Endothelial cell (in vitro differentiated cells): ENCODE data around the gene ARHGEF3. TPM values are rescaled to one million over a fixed set of nuclear protein-coding genes. Genes with fewer than 3 reads are reported as not detected.
"Not testable (repeated sequence)": the region's sequence is repeated elsewhere in the genome, so short reads cannot be mapped to it uniquely, and the experiment has no call there.

Source experiments
- DNase-seq: peaks from one replicate; pipeline ENCODE4 v3.0.0; 2021; ENCODE audit warnings: low spot score
- H3K27ac Mint-ChIP-seq: one replicate; pipeline ENCODE4 v1.8.0; 2021; ENCODE audit warnings: mixed read lengths, inconsistent platforms; ENCODE audit not compliant: unreplicated experiment
- H3K27me3 Mint-ChIP-seq: one replicate; pipeline ENCODE4 v1.8.0; 2021; ENCODE audit warnings: mild to moderate bottlenecking, moderate library complexity, mixed read lengths, inconsistent platforms; ENCODE audit not compliant: unreplicated experiment
- H3K36me3 Mint-ChIP-seq: one replicate; pipeline ENCODE4 v1.8.0; 2021; ENCODE audit warnings: mild to moderate bottlenecking, low read depth, mixed read lengths, inconsistent platforms; ENCODE audit not compliant: unreplicated experiment
- H3K4me1 Mint-ChIP-seq: one replicate; pipeline ENCODE4 v1.8.0; 2021; ENCODE audit warnings: mild to moderate bottlenecking, mixed read lengths, inconsistent platforms; ENCODE audit not compliant: unreplicated experiment
- H3K4me3 Mint-ChIP-seq: one replicate; pipeline ENCODE4 v1.8.0; 2021; ENCODE audit warnings: mild to moderate bottlenecking, mixed read lengths, inconsistent platforms; ENCODE audit not compliant: unreplicated experiment
- H3K9me3 Mint-ChIP-seq: one replicate; pipeline ENCODE4 v1.8.0; 2021; ENCODE audit warnings: mixed read lengths, inconsistent platforms; ENCODE audit not compliant: unreplicated experiment
- total RNA-seq: library from RNA; stranded (reverse); fragmentation: NEBNext Ultra II Directional; extraction: Animal tissue kit (Norgen Biotek cat#: 25700); gene quantifications from one replicate; pipeline ENCODE4 v1.2.1, GENCODE V29; 2021; ENCODE audit not compliant: unreplicated experiment
- TF ChIP-seq, protein P1 (sequence below): fragments of 200-600 bp; sonication (generic); IDR thresholded peaks from one replicate; pipeline ENCODE4 v1.5.0; 2021; ENCODE audit warnings: antibody characterized with exemption; ENCODE audit not compliant: unreplicated experiment

Gene ARHGEF3
- total RNA-seq, 1 donor from 2014 or later: 4.0 TPM

DNA sequence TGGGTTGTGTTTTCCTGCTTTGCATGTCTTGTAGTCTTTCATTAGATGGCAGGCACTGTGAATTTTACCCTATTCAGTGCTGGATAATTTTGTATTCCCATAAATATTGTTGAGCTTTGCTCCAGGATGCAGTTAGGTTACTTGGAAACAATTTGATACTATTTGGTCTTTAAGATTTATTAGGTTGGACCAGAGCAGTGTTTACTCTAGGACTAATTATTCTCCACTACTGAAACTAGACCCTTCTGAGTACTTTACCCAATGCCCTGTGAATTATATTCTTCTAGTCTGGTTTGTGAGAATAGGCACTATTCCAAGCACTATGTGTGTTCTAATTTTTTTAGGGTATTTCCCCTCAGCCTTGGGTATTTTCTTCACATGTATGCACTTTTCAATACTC is 80.9 kb downstream of the ARHGEF3 start:
- peaks cover 3% of the 10 kb centered on the region for H3K4me1 Mint-ChIP-seq
- H3K36me3 Mint-ChIP-seq: peaks cover 13% of the 10 kb centered on the region
- TF ChIP-seq, protein P1, sequence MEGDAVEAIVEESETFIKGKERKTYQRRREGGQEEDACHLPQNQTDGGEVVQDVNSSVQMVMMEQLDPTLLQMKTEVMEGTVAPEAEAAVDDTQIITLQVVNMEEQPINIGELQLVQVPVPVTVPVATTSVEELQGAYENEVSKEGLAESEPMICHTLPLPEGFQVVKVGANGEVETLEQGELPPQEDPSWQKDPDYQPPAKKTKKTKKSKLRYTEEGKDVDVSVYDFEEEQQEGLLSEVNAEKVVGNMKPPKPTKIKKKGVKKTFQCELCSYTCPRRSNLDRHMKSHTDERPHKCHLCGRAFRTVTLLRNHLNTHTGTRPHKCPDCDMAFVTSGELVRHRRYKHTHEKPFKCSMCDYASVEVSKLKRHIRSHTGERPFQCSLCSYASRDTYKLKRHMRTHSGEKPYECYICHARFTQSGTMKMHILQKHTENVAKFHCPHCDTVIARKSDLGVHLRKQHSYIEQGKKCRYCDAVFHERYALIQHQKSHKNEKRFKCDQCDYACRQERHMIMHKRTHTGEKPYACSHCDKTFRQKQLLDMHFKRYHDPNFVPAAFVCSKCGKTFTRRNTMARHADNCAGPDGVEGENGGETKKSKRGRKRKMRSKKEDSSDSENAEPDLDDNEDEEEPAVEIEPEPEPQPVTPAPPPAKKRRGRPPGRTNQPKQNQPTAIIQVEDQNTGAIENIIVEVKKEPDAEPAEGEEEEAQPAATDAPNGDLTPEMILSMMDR: no peak
- DNase-seq: no peak
- H3K9me3 Mint-ChIP-seq: peaks cover 6% of the 10 kb centered on the region
- H3K27ac Mint-ChIP-seq: no peak overlapping the region
- peaks cover 1% of the 10 kb centered on the region for H3K27me3 Mint-ChIP-seq
- H3K4me3 Mint-ChIP-seq: no peak overlapping the region

DNA sequence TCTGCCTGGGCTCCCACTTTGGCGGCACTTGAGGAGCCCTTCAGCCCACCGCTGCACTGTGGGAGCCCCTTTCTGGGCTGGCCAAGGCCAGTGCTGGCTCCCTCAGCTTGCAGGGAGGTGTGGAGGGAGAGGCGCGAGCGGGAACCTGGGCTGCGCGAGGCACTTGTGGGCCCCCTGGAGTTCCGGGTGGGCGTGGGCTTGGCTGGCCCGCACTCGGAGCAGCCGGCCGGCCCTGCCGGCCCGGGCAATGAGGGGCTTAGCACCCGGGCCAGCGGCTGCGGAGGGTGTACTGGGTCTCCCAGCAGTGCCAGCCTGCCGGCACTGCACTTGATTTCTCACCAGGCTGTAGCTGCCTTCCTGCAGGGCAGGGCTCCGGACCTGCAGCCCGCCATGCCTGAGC is 82.9 kb downstream of the ARHGEF3 start:
- DNase-seq, H3K27me3 Mint-ChIP-seq, H3K4me1 Mint-ChIP-seq, H3K9me3 Mint-ChIP-seq, H3K27ac Mint-ChIP-seq, H3K4me3 Mint-ChIP-seq: not testable (repeated sequence)
- peaks cover 13% of the 10 kb centered on the region for H3K36me3 Mint-ChIP-seq

DNA sequence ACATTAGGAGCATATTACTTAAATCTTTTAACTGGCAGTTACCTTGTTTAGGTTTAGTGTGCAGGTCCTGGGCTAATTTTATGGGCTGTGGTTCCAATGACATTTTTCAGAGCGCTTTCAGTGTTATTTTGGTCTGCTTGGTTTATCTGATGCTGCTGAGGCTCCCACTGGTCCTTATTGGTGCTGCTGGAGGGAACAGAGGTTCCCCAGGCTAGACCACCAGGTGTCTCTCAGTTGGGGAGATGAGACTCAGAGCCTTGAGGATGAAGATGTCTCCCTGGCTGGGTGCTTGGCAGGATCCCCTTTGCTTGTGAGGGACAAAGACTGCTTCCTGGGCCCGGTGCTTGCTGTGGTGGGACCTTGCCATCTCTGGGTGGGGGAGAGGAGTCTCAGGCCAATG is 90.4 kb downstream of the ARHGEF3 start:
- Mint-ChIP-seq H3K4me3 (no peak overlapping the region), H3K9me3 (no peaks in the 10 kb centered on the region), H3K4me1 (no peaks in the 10 kb centered on the region), H3K27me3 (no peaks in the 10 kb centered on the region), H3K36me3 (no peaks in the 10 kb centered on the region), H3K27ac (no peak overlapping the region)
- no peak for DNase-seq
- TF ChIP-seq, protein P1: no peak

DNA sequence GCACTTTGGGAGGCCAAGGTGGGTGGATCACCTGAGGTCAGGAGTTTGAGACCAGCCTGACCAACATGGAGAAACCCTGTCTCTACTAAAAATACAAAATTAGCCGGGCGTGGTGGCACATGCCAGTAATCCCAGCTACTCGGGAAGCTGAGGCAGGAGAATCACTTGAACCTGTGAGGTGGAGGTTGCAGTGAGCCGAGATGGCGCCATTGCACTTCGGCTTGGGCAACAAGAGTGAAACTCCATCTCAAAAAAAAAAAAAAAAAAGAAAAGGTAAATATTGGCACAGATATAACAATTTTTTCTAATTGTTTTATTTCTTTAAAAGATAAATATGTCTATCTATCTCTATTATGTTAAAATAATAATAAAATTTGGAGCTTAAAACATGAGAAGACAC is 94.3 kb downstream of the ARHGEF3 start:
- H3K36me3 Mint-ChIP-seq, H3K9me3 Mint-ChIP-seq, H3K27me3 Mint-ChIP-seq, DNase-seq, H3K27ac Mint-ChIP-seq, H3K4me1 Mint-ChIP-seq, H3K4me3 Mint-ChIP-seq: not testable (repeated sequence)

DNA sequence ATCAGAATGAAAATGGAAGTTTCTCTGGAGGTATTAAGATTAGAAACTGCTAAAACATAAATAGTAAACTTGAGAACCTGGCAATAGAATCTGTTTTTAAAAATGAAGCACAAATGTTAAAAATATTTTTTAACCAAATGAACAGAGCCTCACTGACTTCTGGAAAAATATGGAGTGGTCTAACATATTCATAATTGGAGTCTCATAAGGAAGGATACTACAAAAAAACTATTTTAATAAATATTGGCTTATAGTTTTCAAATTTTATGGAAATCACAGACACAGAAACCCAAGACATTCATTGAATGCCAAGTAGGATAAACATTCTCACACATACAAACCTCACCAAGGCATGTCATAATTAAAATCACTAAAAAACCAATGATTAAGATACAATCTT is 95.1 kb downstream of the ARHGEF3 start:
- Mint-ChIP-seq H3K36me3 (no peaks in the 10 kb centered on the region), H3K27ac (no peak overlapping the region), H3K9me3 (no peaks in the 10 kb centered on the region), H3K27me3 (no peaks in the 10 kb centered on the region), H3K4me3 (no peak overlapping the region), H3K4me1 (no peaks in the 10 kb centered on the region)
- no peak for DNase-seq
- TF ChIP-seq, protein P1: no peak

DNA sequence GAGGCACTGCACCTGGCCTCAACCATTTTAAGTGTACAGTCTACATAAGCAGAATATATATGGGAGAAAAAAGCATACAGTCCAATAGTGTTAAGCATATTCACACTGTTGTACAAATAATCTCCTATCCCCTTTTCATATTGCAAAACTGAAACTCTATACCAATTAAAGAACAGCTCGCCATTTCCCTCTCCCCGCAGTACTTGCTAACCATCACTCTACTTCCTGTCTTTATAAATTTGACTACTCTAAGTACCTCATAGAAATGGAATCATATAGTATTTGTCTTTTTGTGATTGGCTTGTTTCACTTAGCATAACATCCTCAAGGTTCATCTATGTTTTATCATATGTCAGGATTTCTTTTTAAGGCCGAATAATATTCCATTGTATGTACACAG is 97.0 kb downstream of the ARHGEF3 start:
- peaks cover 8% of the 10 kb centered on the region for H3K4me1 Mint-ChIP-seq
- no peaks in the 10 kb centered on the region for H3K36me3 Mint-ChIP-seq
- H3K27me3 Mint-ChIP-seq: no peaks in the 10 kb centered on the region
- no peak overlapping the region for H3K4me3 Mint-ChIP-seq
- H3K9me3 Mint-ChIP-seq: no peaks in the 10 kb centered on the region
- TF ChIP-seq, protein P1: no peak
- no peak overlapping the region for H3K27ac Mint-ChIP-seq
- DNase-seq: no peak
